Peyer's patch (tissue), 4 donors: Measurements from ENCODE around the gene MXRA5. TPM values are rescaled to one million over a fixed set of nuclear protein-coding genes. Genes with fewer than 3 reads are reported as not detected.
"Not testable (repeated sequence)": the region's sequence is repeated elsewhere in the genome, so short reads cannot be mapped to it uniquely, and the experiment has no call there.

Source experiments
- DNase-seq, 3 donors: peaks; one replicate each; pipeline ENCODE4 v3.0.0-alpha.2; 2017 to 2019
- H3K27ac ChIP-seq, 4 donors: fragments of 200-600 bp; sonication (generic); one replicate each; pipeline ENCODE4 v1.5.1; 2016 to 2019
- H3K27me3 ChIP-seq, 2 donors: fragments of 200-600 bp; sonication (generic); one replicate each; pipeline ENCODE4 v1.5.1; 2019
- H3K36me3 ChIP-seq, 3 donors: fragments of 200-600 bp; sonication (generic); one replicate each; pipeline ENCODE4 v1.5.1; 2016 to 2019
- H3K4me1 ChIP-seq, 4 donors: fragments of 200-600 bp; sonication (generic); one replicate each; pipeline ENCODE4 v1.5.1; 2016 to 2019
- H3K4me3 ChIP-seq, 4 donors: fragments of 200-600 bp; sonication (generic); 1 replicate in 3 of 4; 2 replicates in 1 of 4; pipeline ENCODE4 v1.5.1; 2016 to 2019; ENCODE audit warnings: mild to moderate bottlenecking in 1 of 4
- H3K9me3 ChIP-seq, 4 donors: fragments of 200-600 bp; sonication (generic); one replicate each; pipeline ENCODE4 v1.5.1; 2016 to 2019; ENCODE audit warnings: mild to moderate bottlenecking in 1 of 4
- CTCF ChIP-seq, 6 experiments: fragments of 450-650 bp in 4 of 6; fragments of 200-600 bp in 2 of 6; sonication (generic) in 1 of 6; IDR thresholded peaks; one replicate each; pipeline ENCODE4 v1.5.1; 2017 to 2019; ENCODE audit warnings: antibody characterized with exemption in 6 of 6, mild to moderate bottlenecking in 3 of 6, moderate library complexity in 1 of 6
- POLR2A ChIP-seq, 2 donors: fragments of 450-650 bp; IDR thresholded peaks; one replicate each; pipeline ENCODE4 v1.5.1; 2017; ENCODE audit warnings: antibody characterized with exemption in 2 of 2, mild to moderate bottlenecking in 2 of 2, moderate library complexity in 2 of 2
- total RNA-seq, 4 donors: library from RNA; depleted of rRNA; stranded (reverse); fragments of >200 nt; gene quantifications; one replicate each; pipeline ENCODE4 v1.1.0, GENCODE V29; 2016

Gene MXRA5
- total RNA-seq, 4 donors from 2014 or later, result 1.8 to 5.0 (median 3.9) TPM

GRCh38 chrX:3374108-3374800 lies 27.8 kb upstream of the MXRA5 start:
- H3K36me3 ChIP-seq, result no peaks in the 10 kb centered on the region
- DNase-seq, result no peak
- no peaks in the 10 kb centered on the region for H3K9me3 ChIP-seq
- H3K4me3 ChIP-seq, result no peak overlapping the region
- H3K27ac ChIP-seq, result no peak overlapping the region
- TF ChIP-seq CTCF (IDR thresholded peaks at IDR 0.05) (no peak), POLR2A (IDR thresholded peaks at IDR 0.05) (no peak)
- no peaks in the 10 kb centered on the region for H3K4me1 ChIP-seq
- no peaks in the 10 kb centered on the region for H3K27me3 ChIP-seq

- TF ChIP-seq CTCF (IDR thresholded peaks at IDR 0.05), result no peak
- no peak for TF ChIP-seq POLR2A (IDR thresholded peaks at IDR 0.05)
- no peaks in the 10 kb centered on the region for H3K9me3 ChIP-seq
- H3K27me3 ChIP-seq, result no peaks in the 10 kb centered on the region
- H3K4me3 ChIP-seq, result no peak overlapping the region
- DNase-seq, result no peak
- H3K36me3 ChIP-seq, result no peaks in the 10 kb centered on the region
- H3K27ac ChIP-seq, result no peak overlapping the region
- H3K4me1 ChIP-seq, result no peaks in the 10 kb centered on the region
Observed at GRCh38 chrX:3371163-3371562, 24.7 kb upstream of the MXRA5 start.

GRCh38 chrX:3370656-3371055 lies 24.2 kb upstream of the MXRA5 start:
- H3K4me3 ChIP-seq, result no peak overlapping the region
- no peaks in the 10 kb centered on the region for H3K27me3 ChIP-seq
- no peak for DNase-seq
- no peaks in the 10 kb centered on the region for H3K4me1 ChIP-seq
- H3K9me3 ChIP-seq, result no peaks in the 10 kb centered on the region
- TF ChIP-seq POLR2A (IDR thresholded peaks at IDR 0.05), result no peak
- TF ChIP-seq CTCF (IDR thresholded peaks at IDR 0.05), result no peak
- H3K27ac ChIP-seq, result no peak overlapping the region
- no peaks in the 10 kb centered on the region for H3K36me3 ChIP-seq

GRCh38 chrX:3362956-3363355 lies 16.5 kb upstream of the MXRA5 start:
- Histone ChIP-seq H3K27me3 (no peaks in the 10 kb centered on the region), H3K27ac (no peak overlapping the region), H3K4me3 (no peak overlapping the region), H3K9me3 (no peaks in the 10 kb centered on the region), H3K36me3 (no peaks in the 10 kb centered on the region), H3K4me1 (no peaks in the 10 kb centered on the region)
- no peak for TF ChIP-seq CTCF (IDR thresholded peaks at IDR 0.05)
- TF ChIP-seq POLR2A (IDR thresholded peaks at IDR 0.05), result no peak
- no peak for DNase-seq

GRCh38 chrX:3360881-3361280 lies 14.4 kb upstream of the MXRA5 start:
- TF ChIP-seq POLR2A (IDR thresholded peaks at IDR 0.05) (no peak), CTCF (IDR thresholded peaks at IDR 0.05) (no peak)
- Histone ChIP-seq H3K9me3 (no peaks in the 10 kb centered on the region), H3K27ac (no peak overlapping the region), H3K27me3 (no peaks in the 10 kb centered on the region), H3K4me3 (no peak overlapping the region), H3K4me1 (no peaks in the 10 kb centered on the region), H3K36me3 (no peaks in the 10 kb centered on the region)
- DNase-seq, result no peak

- not testable (repeated sequence) for H3K27ac ChIP-seq, H3K36me3 ChIP-seq, H3K4me1 ChIP-seq, H3K9me3 ChIP-seq, H3K4me3 ChIP-seq, H3K27me3 ChIP-seq, DNase-seq
Observed at GRCh38 chrX:3352741-3353140, 6.3 kb upstream of the MXRA5 start.
